Chondrocyte (in vitro differentiated cells): ENCODE data around the gene RAB9A. TPM values are rescaled to one million over a fixed set of nuclear protein-coding genes. Genes with fewer than 3 reads are reported as not detected.

ENCODE experiments used
- DNase-seq: peaks from one replicate; pipeline ENCODE4 v3.0.0; 2021; ENCODE audit warnings: mixed read lengths, low spot score
- H3K27ac Mint-ChIP-seq: one replicate; pipeline ENCODE4 v1.8.0; 2021; ENCODE audit warnings: mild to moderate bottlenecking, moderate library complexity, mixed read lengths; ENCODE audit not compliant: unreplicated experiment
- H3K27me3 Mint-ChIP-seq: 2 replicates; pipeline ENCODE4 v1.8.0; 2021; ENCODE audit warnings: low read depth, mixed read lengths
- H3K36me3 Mint-ChIP-seq: 2 replicates; pipeline ENCODE4 v1.8.0; 2021; ENCODE audit warnings: low read depth, mixed read lengths
- H3K4me1 Mint-ChIP-seq: 2 replicates; pipeline ENCODE4 v1.8.0; 2021; ENCODE audit warnings: low read depth, mild to moderate bottlenecking, mixed read lengths
- H3K4me3 Mint-ChIP-seq: one replicate; pipeline ENCODE4 v1.8.0; 2021; ENCODE audit warnings: mild to moderate bottlenecking, moderate library complexity, mixed read lengths; ENCODE audit not compliant: unreplicated experiment
- H3K9me3 Mint-ChIP-seq: 2 replicates; pipeline ENCODE4 v1.8.0; 2021; ENCODE audit warnings: low read depth, mixed read lengths
- total RNA-seq: library from RNA; stranded (reverse); gene quantifications from 3 replicates; pipeline ENCODE4 v1.2.1, GENCODE V29; 2021
- TF ChIP-seq, protein P1 (sequence below): fragments of 200-600 bp; sonication (generic); IDR thresholded peaks from 2 replicates; pipeline ENCODE4 v1.5.0; 2021; ENCODE audit warnings: antibody characterized with exemption, mild to moderate bottlenecking, moderate library complexity

Gene RAB9A
- total RNA-seq, 1 donor from 2014 or later: 29.2 TPM

DNA sequence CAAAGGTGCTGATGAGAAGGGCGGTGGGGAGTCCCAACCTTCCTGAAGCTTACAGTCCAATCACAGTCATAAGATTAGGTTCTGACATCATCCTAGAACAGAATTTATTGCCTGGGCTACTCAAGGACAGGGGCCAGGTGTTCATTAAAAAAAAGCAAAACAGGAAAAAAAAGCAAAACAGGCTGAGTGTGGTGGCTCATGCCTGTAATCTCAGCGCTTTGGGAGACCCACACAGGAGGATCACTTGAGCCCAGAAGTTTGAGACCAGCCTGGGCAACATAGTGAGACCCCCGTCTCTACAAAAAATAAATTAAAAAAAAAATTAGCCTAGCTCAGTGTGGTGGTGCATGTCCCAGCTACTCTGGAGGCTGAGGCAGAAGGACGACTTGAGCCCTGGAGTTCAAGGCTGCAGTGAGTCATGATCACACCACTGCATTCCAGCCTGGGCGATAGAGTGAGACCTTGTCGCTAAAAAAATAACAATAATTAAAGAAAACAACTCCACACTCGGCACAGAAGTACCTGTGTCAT, 3.0 kb downstream of the RAB9A start:
- TF ChIP-seq, protein P1, sequence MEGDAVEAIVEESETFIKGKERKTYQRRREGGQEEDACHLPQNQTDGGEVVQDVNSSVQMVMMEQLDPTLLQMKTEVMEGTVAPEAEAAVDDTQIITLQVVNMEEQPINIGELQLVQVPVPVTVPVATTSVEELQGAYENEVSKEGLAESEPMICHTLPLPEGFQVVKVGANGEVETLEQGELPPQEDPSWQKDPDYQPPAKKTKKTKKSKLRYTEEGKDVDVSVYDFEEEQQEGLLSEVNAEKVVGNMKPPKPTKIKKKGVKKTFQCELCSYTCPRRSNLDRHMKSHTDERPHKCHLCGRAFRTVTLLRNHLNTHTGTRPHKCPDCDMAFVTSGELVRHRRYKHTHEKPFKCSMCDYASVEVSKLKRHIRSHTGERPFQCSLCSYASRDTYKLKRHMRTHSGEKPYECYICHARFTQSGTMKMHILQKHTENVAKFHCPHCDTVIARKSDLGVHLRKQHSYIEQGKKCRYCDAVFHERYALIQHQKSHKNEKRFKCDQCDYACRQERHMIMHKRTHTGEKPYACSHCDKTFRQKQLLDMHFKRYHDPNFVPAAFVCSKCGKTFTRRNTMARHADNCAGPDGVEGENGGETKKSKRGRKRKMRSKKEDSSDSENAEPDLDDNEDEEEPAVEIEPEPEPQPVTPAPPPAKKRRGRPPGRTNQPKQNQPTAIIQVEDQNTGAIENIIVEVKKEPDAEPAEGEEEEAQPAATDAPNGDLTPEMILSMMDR: no peak
- no peaks in the 10 kb centered on the region for H3K36me3 Mint-ChIP-seq
- no peak for DNase-seq
- H3K9me3 Mint-ChIP-seq: no peaks in the 10 kb centered on the region
- peaks cover 50% of the 10 kb centered on the region for H3K4me1 Mint-ChIP-seq
- no peaks in the 10 kb centered on the region for H3K27me3 Mint-ChIP-seq
- no peak overlapping the region for H3K4me3 Mint-ChIP-seq
- H3K27ac Mint-ChIP-seq: peak overlapping the region; percentile 52

DNA sequence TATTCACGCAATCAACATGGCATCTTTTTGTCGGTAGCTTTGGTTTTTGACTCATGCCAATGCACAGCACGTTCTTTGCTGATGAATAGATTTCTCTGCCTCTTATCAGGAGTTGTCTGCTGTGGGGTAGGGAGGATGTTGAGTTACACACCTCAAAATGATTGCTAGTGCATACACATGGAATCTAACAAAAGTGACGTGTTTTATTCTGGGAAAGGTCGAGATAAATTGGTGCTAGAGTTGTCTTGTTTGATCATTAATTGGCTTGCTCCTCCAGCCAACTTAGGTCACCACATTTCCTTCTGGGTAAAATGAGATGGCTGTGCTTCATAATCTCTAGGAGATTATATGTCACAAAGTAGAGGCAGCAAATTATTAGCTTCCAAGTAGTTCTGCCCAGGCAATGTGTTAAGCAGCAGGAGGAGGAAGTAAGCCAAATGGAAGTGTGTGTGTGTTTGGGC, 3.9 kb downstream of the RAB9A start:
- DNase-seq: no peak
- Mint-ChIP-seq H3K27me3 (no peaks in the 10 kb centered on the region), H3K36me3 (no peaks in the 10 kb centered on the region), H3K4me1 (peaks cover 50% of the 10 kb centered on the region), H3K9me3 (no peaks in the 10 kb centered on the region), H3K27ac (no peak overlapping the region), H3K4me3 (no peak overlapping the region)
- TF ChIP-seq, protein P1: no peak

DNA sequence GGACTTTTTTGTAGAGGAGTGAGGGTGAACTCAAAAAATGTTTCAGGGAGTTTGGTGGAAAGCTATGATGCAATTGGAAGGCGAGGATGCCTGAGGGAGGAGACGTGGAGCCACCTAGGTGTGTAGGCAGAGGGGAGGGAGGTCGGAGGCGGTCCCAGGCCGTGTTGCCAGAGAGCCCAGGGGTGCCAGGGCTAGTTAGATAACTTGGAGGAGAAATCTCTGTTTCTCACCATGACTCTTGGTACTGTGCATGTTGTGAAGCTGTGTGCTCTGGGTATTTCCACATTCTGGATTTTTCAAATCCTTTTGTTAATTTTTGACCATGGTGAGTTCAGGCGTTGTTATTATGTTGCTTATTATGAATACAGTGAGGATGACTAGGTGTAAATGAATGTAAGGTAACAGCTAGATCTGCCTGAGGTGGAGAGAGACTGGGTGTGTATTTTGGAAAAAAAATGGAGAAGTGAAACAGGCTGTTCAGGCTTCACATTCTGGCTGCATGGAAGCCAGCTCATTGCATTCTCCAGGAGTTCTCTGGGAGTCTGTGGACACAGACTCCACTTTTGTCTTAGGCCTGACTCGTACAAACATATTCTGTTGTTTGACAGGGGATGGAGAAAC, 4.5 kb downstream of the RAB9A start:
- DNase-seq: no peak
- H3K4me1 Mint-ChIP-seq: peaks cover 48% of the 10 kb centered on the region
- no peaks in the 10 kb centered on the region for H3K36me3 Mint-ChIP-seq
- peak overlapping the region; percentile 21 for H3K4me3 Mint-ChIP-seq
- H3K27ac Mint-ChIP-seq: peak overlapping the region; percentile 38
- TF ChIP-seq, protein P1: no peak
- H3K27me3 Mint-ChIP-seq: no peaks in the 10 kb centered on the region
- no peaks in the 10 kb centered on the region for H3K9me3 Mint-ChIP-seq

DNA sequence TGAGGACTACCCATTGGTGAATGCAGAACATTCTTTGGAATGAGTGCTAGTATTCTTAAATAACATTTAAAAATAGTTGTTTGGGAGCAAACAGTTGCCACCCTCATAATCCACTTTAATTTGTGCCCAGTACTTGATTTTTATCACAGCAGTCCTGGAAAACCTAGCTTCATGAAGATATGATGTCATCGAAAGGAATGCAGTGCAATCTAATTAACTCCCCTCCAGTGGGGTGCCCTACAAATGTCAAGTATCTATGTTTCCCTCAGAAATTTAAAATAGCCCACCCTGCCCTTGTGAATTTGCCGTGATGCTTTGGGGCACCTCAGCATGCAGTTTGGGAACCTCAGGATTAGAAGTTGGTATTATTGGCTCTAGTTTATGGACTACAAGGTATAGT, 5.4 kb downstream of the RAB9A start:
- DNase-seq: no peak
- H3K36me3 Mint-ChIP-seq: no peaks in the 10 kb centered on the region
- peak overlapping the region; percentile 70 for H3K27ac Mint-ChIP-seq
- H3K4me1 Mint-ChIP-seq: peaks cover 49% of the 10 kb centered on the region
- TF ChIP-seq, protein P1: no peak
- no peak overlapping the region for H3K4me3 Mint-ChIP-seq
- H3K9me3 Mint-ChIP-seq: no peaks in the 10 kb centered on the region
- no peaks in the 10 kb centered on the region for H3K27me3 Mint-ChIP-seq

DNA sequence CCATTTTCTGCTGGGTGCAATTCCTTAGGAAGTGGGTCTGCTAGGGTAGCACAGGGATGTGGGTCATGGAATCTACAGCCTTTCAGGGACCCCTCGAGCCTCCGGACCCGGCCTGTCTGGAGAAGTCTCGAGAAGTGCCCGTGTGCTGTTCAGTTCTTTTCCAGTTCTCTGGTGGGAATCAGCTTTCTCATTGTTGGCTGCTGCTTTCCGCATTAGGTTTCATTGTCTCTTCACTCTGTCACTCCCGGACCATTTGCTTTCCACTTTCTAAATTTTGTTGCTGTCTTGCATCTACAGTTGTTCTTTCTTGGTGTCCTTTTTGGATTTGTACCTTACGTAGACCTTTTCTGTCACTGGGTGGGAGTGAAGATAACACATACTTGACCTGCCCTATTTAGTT, 6.1 kb downstream of the RAB9A start:
- DNase-seq: no peak
- TF ChIP-seq, protein P1: no peak
- Mint-ChIP-seq H3K27me3 (no peaks in the 10 kb centered on the region), H3K9me3 (no peaks in the 10 kb centered on the region), H3K4me3 (no peak overlapping the region), H3K27ac (peak overlapping the region; percentile 70), H3K4me1 (peaks cover 50% of the 10 kb centered on the region), H3K36me3 (no peaks in the 10 kb centered on the region)
